Measurements from ENCODE around the gene DPPA2. TPM values are rescaled to one million over a fixed set of nuclear protein-coding genes. Genes with fewer than 3 reads are reported as not detected.
"Not testable (repeated sequence)": the region's sequence is repeated elsewhere in the genome, so short reads cannot be mapped to it uniquely, and the experiment has no call there.

The DPPA2 gene
- not detected for total RNA-seq
- not detected for polyA plus RNA-seq
- long read RNA-seq, donor 1: 0 reads
- long read RNA-seq, donor 2: 0 reads

GRCh38 chr3:109316162-109316730, at the start of gene DPPA2:
DPPA2 (minus strand) TSS chr3:109316517; CDS start chr3:109314542, 1,975 bp downstream.
- Histone ChIP-seq H3K4me1 (ENCODE audit: control insufficient read depth in 1 of 2, insufficient read depth in 2 of 2, low read length in 2 of 2) (no peaks in the 10 kb centered on the region), H3K4me3 (ENCODE audit: low read length in 2 of 2) (no peak within 1 kb of the TSS), H3K9me3 (ENCODE audit: control insufficient read depth, low read length) (no peaks in the 10 kb centered on the region), H3K27ac (ENCODE audit: low read depth in 1 of 2, low read length in 2 of 2) (no peak within 1 kb of the TSS), H3K36me3 (ENCODE audit: control insufficient read depth in 1 of 2, insufficient read depth in 2 of 2, low read length in 1 of 2) (no peaks in the 10 kb centered on the region), H3K27me3 (ENCODE audit: control insufficient read depth in 1 of 2, insufficient read depth in 2 of 2, low read length in 1 of 2) (no peaks in the 10 kb centered on the region)
- 82 to 87% methylated on average over 21 of the region's 21 CpGs for WGBS, 2 donors
- DNase-seq (no peak), ATAC-seq (ENCODE audit: low FRiP score) (no peak)
- intact Hi-C loops (cut with DNase I): no loop called here

- no peaks in the 10 kb centered on the region for H3K27me3 ChIP-seq (ENCODE audit: control insufficient read depth in 1 of 2, insufficient read depth in 2 of 2, low read length in 1 of 2)
- intact Hi-C loops (cut with DNase I): no loop called here
- H3K9me3 ChIP-seq (ENCODE audit: control insufficient read depth, low read length): no peaks in the 10 kb centered on the region
- DNase-seq (no peak), ATAC-seq (ENCODE audit: low FRiP score) (no peak)
- H3K36me3 ChIP-seq (ENCODE audit: control insufficient read depth in 1 of 2, insufficient read depth in 2 of 2, low read length in 1 of 2): no peaks in the 10 kb centered on the region
- no peaks in the 10 kb centered on the region for H3K4me1 ChIP-seq (ENCODE audit: control insufficient read depth in 1 of 2, insufficient read depth in 2 of 2, low read length in 2 of 2)
- no peak overlapping the region for H3K4me3 ChIP-seq (ENCODE audit: low read length in 2 of 2)
- no peak overlapping the region for H3K27ac ChIP-seq (ENCODE audit: low read depth in 1 of 2, low read length in 2 of 2)
- 78 to 80% methylated on average over 6 of the region's 6 CpGs for WGBS, 2 donors
Observed at GRCh38 chr3:109364088-109364487, 47.8 kb upstream of the DPPA2 start.

- ATAC-seq (ENCODE audit: low FRiP score): no peak
- intact Hi-C loops (cut with DNase I): no loop called here
Observed at GRCh38 chr3:109363634-109364033, 47.3 kb upstream of the DPPA2 start.

GRCh38 chr3:109362823-109363222, 46.5 kb upstream of the DPPA2 start:
- intact Hi-C loops (cut with DNase I): no loop called here
- no peak overlapping the region for H3K27ac ChIP-seq (ENCODE audit: low read depth in 1 of 2, low read length in 2 of 2)
- no peaks in the 10 kb centered on the region for H3K9me3 ChIP-seq (ENCODE audit: control insufficient read depth, low read length)
- ATAC-seq (ENCODE audit: low FRiP score) (no peak), DNase-seq (no peak)
- H3K4me3 ChIP-seq (ENCODE audit: low read length in 2 of 2): no peak overlapping the region
- H3K4me1 ChIP-seq (ENCODE audit: control insufficient read depth in 1 of 2, insufficient read depth in 2 of 2, low read length in 2 of 2): no peaks in the 10 kb centered on the region
- no peaks in the 10 kb centered on the region for H3K27me3 ChIP-seq (ENCODE audit: control insufficient read depth in 1 of 2, insufficient read depth in 2 of 2, low read length in 1 of 2)
- H3K36me3 ChIP-seq (ENCODE audit: control insufficient read depth in 1 of 2, insufficient read depth in 2 of 2, low read length in 1 of 2): no peaks in the 10 kb centered on the region
- 61 to 65% methylated on average over 4 of the region's 4 CpGs for WGBS, 2 donors

More at GRCh38 chr3:109363634-109364033, 47.3 kb upstream of the DPPA2 start:
- no peaks in the 10 kb centered on the region for H3K27me3 ChIP-seq (ENCODE audit: control insufficient read depth in 1 of 2, insufficient read depth in 2 of 2, low read length in 1 of 2)
- no peaks in the 10 kb centered on the region for H3K36me3 ChIP-seq (ENCODE audit: control insufficient read depth in 1 of 2, insufficient read depth in 2 of 2, low read length in 1 of 2)
- H3K4me1 ChIP-seq (ENCODE audit: control insufficient read depth in 1 of 2, insufficient read depth in 2 of 2, low read length in 2 of 2): no peaks in the 10 kb centered on the region
- H3K4me3 ChIP-seq (ENCODE audit: low read length in 2 of 2): no peak overlapping the region
- H3K9me3 ChIP-seq (ENCODE audit: control insufficient read depth, low read length): no peaks in the 10 kb centered on the region
- H3K27ac ChIP-seq (ENCODE audit: low read depth in 1 of 2, low read length in 2 of 2): no peak overlapping the region
- DNase-seq: no peak

GRCh38 chr3:109358809-109359208, 42.5 kb upstream of the DPPA2 start:
- H3K27ac ChIP-seq (ENCODE audit: low read depth in 1 of 2, low read length in 2 of 2); ATAC-seq (ENCODE audit: low FRiP score); intact Hi-C loops (cut with DNase I); H3K4me1 ChIP-seq (ENCODE audit: control insufficient read depth in 1 of 2, insufficient read depth in 2 of 2, low read length in 2 of 2); H3K27me3 ChIP-seq (ENCODE audit: control insufficient read depth in 1 of 2, insufficient read depth in 2 of 2, low read length in 1 of 2); H3K36me3 ChIP-seq (ENCODE audit: control insufficient read depth in 1 of 2, insufficient read depth in 2 of 2, low read length in 1 of 2); H3K4me3 ChIP-seq (ENCODE audit: low read length in 2 of 2); H3K9me3 ChIP-seq (ENCODE audit: control insufficient read depth, low read length); DNase-seq: not testable (repeated sequence)
- 74 to 78% methylated on average over 2 of the region's 2 CpGs for WGBS, 2 donors

- no peak for ATAC-seq (ENCODE audit: low FRiP score)
Observed at GRCh38 chr3:109356442-109357155, 40.3 kb upstream of the DPPA2 start.

GRCh38 chr3:109355625-109356441, 39.5 kb upstream of the DPPA2 start:
- no peak for ATAC-seq (ENCODE audit: low FRiP score)
- 48 to 60% methylated on average over 8 of the region's 8 CpGs for WGBS, 2 donors

More at GRCh38 chr3:109356442-109357155, 40.3 kb upstream of the DPPA2 start:
- Histone ChIP-seq H3K4me1 (ENCODE audit: control insufficient read depth in 1 of 2, insufficient read depth in 2 of 2, low read length in 2 of 2) (no peaks in the 10 kb centered on the region), H3K27me3 (ENCODE audit: control insufficient read depth in 1 of 2, insufficient read depth in 2 of 2, low read length in 1 of 2) (no peaks in the 10 kb centered on the region), H3K27ac (ENCODE audit: low read depth in 1 of 2, low read length in 2 of 2) (no peak overlapping the region), H3K4me3 (ENCODE audit: low read length in 2 of 2) (no peak overlapping the region), H3K36me3 (ENCODE audit: control insufficient read depth in 1 of 2, insufficient read depth in 2 of 2, low read length in 1 of 2) (no peaks in the 10 kb centered on the region), H3K9me3 (ENCODE audit: control insufficient read depth, low read length) (no peaks in the 10 kb centered on the region)
- no peak for DNase-seq
- intact Hi-C loops (cut with DNase I): no loop called here
- WGBS, 2 donors: 82 to 83% methylated on average over 3 of the region's 3 CpGs

GRCh38 chr3:109353057-109353456, 36.7 kb upstream of the DPPA2 start:
- intact Hi-C loops (cut with DNase I): no loop called here
- ATAC-seq (ENCODE audit: low FRiP score): no peak
- DNase-seq: no peak
- Histone ChIP-seq H3K36me3 (ENCODE audit: control insufficient read depth in 1 of 2, insufficient read depth in 2 of 2, low read length in 1 of 2) (no peaks in the 10 kb centered on the region), H3K27ac (ENCODE audit: low read depth in 1 of 2, low read length in 2 of 2) (no peak overlapping the region), H3K9me3 (ENCODE audit: control insufficient read depth, low read length) (no peaks in the 10 kb centered on the region), H3K4me3 (ENCODE audit: low read length in 2 of 2) (no peak overlapping the region), H3K4me1 (ENCODE audit: control insufficient read depth in 1 of 2, insufficient read depth in 2 of 2, low read length in 2 of 2) (no peaks in the 10 kb centered on the region), H3K27me3 (ENCODE audit: control insufficient read depth in 1 of 2, insufficient read depth in 2 of 2, low read length in 1 of 2) (no peaks in the 10 kb centered on the region)
- WGBS, 2 donors: 21 to 30% methylated on average over 2 of the region's 2 CpGs

More at GRCh38 chr3:109355625-109356441, 39.5 kb upstream of the DPPA2 start:
- Histone ChIP-seq H3K4me3 (ENCODE audit: low read length in 2 of 2) (no peak overlapping the region), H3K4me1 (ENCODE audit: control insufficient read depth in 1 of 2, insufficient read depth in 2 of 2, low read length in 2 of 2) (no peaks in the 10 kb centered on the region), H3K36me3 (ENCODE audit: control insufficient read depth in 1 of 2, insufficient read depth in 2 of 2, low read length in 1 of 2) (no peaks in the 10 kb centered on the region), H3K27me3 (ENCODE audit: control insufficient read depth in 1 of 2, insufficient read depth in 2 of 2, low read length in 1 of 2) (no peaks in the 10 kb centered on the region), H3K27ac (ENCODE audit: low read depth in 1 of 2, low read length in 2 of 2) (no peak overlapping the region), H3K9me3 (ENCODE audit: control insufficient read depth, low read length) (no peaks in the 10 kb centered on the region)
- DNase-seq: no peak
- intact Hi-C loops (cut with DNase I): no loop called here

Data from aorta (tissue), 5 donors.